Lower leg skin (tissue), 3 donors: ENCODE results near the gene BICC1.

Experiments used
- CTCF ChIP-seq, 3 donors: fragments of 450-650 bp; IDR thresholded peaks; one replicate each; pipeline ENCODE4 v1.5.1; 2016; ENCODE audit warnings: antibody characterized with exemption in 3 of 3, mild to moderate bottlenecking in 3 of 3, moderate library complexity in 2 of 3
- POLR2A ChIP-seq, 2 donors: fragments of 450-650 bp; IDR thresholded peaks; one replicate each; pipeline ENCODE4 v1.6.1; 2016 to 2017; ENCODE audit warnings: antibody characterized with exemption in 2 of 2, mild to moderate bottlenecking in 1 of 2, moderate library complexity in 1 of 2

- no peak for TF ChIP-seq CTCF (IDR thresholded peaks at IDR 0.05)
- no peak for TF ChIP-seq POLR2A (IDR thresholded peaks at IDR 0.05)
These were observed 44.0 kb downstream of the BICC1 start for GRCh38 chr10:58556516-58557165.
